ENCODE results near the gene LAMA4.

DNA sequence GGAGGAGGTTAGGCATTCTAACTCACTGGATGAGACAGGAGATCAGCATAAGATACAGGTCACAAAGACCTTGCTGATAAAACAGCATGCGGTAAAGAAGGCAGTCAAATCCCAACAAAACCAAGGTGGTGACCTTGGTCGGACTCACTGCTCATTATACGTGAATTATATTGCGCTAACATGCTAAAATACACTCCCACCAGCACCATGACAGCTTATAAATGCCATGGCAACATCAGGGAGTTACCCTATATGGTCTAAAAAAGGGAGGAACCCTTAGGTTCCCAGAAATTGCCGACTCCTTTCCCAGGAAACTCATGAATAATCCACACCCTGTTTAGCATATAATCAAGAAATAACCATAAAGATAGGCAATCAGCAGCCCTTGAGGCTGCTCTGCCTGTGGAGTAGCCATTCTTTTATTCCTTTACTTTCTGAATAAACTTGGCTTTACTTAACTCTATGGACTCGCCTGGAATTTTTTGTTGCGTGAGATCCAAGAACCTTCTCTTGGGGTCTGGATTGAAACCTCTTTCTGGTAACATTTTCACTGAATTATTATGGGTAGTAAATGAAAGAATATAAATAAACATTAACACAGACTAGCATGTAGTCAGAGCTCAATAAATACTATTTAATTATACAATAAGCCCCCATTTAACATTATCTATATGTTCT lies 3.0 kb upstream of the LAMA4 start:
- TF ChIP-seq RAD21 (IDR thresholded peaks at IDR 0.05; ENCODE audit: low read depth) (no peak), TAF1 (IDR thresholded peaks at IDR 0.05; ENCODE audit: low read depth) (no peak), CEBPB (IDR thresholded peaks at IDR 0.05) (no peak), EGR1 (IDR thresholded peaks at IDR 0.05) (no peak)
